ENCODE results near the gene FAM98A. TPM values are rescaled to one million over a fixed set of nuclear protein-coding genes. Genes with fewer than 3 reads are reported as not detected.

FAM98A gene
- polyA plus RNA-seq, 1 of the 3 experiments (the other 2 are of a cell fraction) = 231 TPM

DNA sequence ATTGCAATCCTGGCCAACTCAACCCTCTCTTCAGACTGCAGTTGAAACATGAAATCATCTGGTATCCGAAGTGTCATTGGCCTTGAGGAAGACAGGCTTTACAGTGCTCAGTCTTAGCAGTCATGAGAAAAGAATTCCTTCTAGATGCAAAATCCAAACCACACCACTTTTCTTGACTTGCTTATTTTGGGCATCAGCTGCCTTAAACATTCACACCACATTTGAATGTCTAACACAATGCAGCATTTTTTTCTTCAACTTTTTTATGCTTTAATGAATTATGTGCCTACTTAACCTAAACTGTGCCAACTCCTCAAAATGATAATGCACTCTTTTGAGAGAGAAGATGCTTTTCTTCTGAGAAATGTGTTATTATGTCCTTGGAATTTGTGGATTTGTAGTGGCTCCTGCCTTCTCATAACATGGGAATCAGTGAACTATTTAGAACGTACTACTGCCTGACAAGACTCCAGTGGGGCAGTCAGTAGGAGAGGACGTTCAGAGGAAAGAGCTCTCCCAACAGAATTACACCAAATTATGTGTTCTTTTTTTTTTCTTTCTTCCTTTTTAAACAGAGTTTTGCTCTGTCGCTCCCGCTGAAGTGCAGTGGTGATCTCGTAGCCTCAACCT lies 3.2 kb upstream of the FAM98A start:
- Histone ChIP-seq H3F3A (replicated peaks; ENCODE audit: insufficient read depth) (no peaks in the 10 kb centered on the region), H3K4me1 (ENCODE audit: control insufficient read depth in 1 of 2, insufficient read depth in 2 of 2, low read depth in 1 of 2, low read length in 1 of 2) (peaks cover 0 to 15% of the 10 kb centered on the region in 2 experiments; a peak in 2 of 4 replicates), H3K79me2 (ENCODE audit: insufficient read depth) (peaks cover 16% of the 10 kb centered on the region), H3K4me3 (ENCODE audit: low read depth in 2 of 2, low read length in 1 of 2) (no peak overlapping the region), H3K27me3 (ENCODE audit: insufficient read depth) (no peaks in the 10 kb centered on the region), H3K4me2 (no peak overlapping the region), H3K9me2 (no peaks in the 10 kb centered on the region), H3K9ac (no peak overlapping the region), H3K9me3 (no peaks in the 10 kb centered on the region), H2AFZ (ENCODE audit: low read depth) (no peak overlapping the region), H3K36me3 (replicated peaks in 1 of 2; ENCODE audit: control insufficient read depth in 1 of 2, insufficient read depth in 2 of 2, low read length in 1 of 2) (no peaks in the 10 kb centered on the region), H4K20me1 (ENCODE audit: insufficient read depth) (no peaks in the 10 kb centered on the region), H3K27ac (ENCODE audit: low read depth in 2 of 2, low read length in 1 of 2) (no peak overlapping the region)
- ChIA-PET POLR2A (no interaction called here), CTCF (interaction anchor here (1.3 to 1.6 kb wide), 2 partner anchors 13 to 19 kb away, joined by 3 to 8 read pairs; no protein-coding TSS in a partner anchor)
- TF ChIP-seq NFIC (IDR thresholded peaks at IDR 0.05; ENCODE audit: borderline replicate concordance) (no peak), POLR2AphosphoS5 (IDR thresholded peaks at IDR 0.05; ENCODE audit: low read depth, low read length) (no peak), EZH2phosphoT487 (IDR thresholded peaks at IDR 0.05; ENCODE audit: borderline replicate concordance, low read depth) (no peak), MXI1 (IDR thresholded peaks at IDR 0.05; ENCODE audit: low read depth, low read length) (no peak), GATA2 (CRISPR knock-in tag; IDR thresholded peaks at IDR 0.05) (no peak), FOXJ3 (CRISPR knock-in tag; IDR thresholded peaks at IDR 0.05) (no peak), TCF12 (IDR thresholded peaks at IDR 0.05) (no peak), CHD2 (IDR thresholded peaks at IDR 0.05; ENCODE audit: low read length, partially characterized antibody) (no peak), FOXM1 (IDR thresholded peaks at IDR 0.05; ENCODE audit: low read depth) (no peak), SMC3 (IDR thresholded peaks at IDR 0.05; ENCODE audit: low read depth, low read length) (no peak), SIN3A (IDR thresholded peaks at IDR 0.05; ENCODE audit: borderline replicate concordance, low read depth, low read length) (no peak)
- TF ChIP-seq, protein P1, sequence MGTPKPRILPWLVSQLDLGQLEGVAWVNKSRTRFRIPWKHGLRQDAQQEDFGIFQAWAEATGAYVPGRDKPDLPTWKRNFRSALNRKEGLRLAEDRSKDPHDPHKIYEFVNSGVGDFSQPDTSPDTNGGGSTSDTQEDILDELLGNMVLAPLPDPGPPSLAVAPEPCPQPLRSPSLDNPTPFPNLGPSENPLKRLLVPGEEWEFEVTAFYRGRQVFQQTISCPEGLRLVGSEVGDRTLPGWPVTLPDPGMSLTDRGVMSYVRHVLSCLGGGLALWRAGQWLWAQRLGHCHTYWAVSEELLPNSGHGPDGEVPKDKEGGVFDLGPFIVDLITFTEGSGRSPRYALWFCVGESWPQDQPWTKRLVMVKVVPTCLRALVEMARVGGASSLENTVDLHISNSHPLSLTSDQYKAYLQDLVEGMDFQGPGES (IDR thresholded peaks at IDR 0.05; ENCODE audit: low read depth, low read length) = no peak
- TF ChIP-seq, protein P2, sequence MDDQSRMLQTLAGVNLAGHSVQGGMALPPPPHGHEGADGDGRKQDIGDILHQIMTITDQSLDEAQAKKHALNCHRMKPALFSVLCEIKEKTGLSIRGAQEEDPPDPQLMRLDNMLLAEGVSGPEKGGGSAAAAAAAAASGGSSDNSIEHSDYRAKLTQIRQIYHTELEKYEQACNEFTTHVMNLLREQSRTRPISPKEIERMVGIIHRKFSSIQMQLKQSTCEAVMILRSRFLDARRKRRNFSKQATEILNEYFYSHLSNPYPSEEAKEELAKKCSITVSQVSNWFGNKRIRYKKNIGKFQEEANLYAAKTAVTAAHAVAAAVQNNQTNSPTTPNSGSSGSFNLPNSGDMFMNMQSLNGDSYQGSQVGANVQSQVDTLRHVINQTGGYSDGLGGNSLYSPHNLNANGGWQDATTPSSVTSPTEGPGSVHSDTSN (IDR thresholded peaks at IDR 0.05) = no peak
- TF ChIP-seq, protein P3, sequence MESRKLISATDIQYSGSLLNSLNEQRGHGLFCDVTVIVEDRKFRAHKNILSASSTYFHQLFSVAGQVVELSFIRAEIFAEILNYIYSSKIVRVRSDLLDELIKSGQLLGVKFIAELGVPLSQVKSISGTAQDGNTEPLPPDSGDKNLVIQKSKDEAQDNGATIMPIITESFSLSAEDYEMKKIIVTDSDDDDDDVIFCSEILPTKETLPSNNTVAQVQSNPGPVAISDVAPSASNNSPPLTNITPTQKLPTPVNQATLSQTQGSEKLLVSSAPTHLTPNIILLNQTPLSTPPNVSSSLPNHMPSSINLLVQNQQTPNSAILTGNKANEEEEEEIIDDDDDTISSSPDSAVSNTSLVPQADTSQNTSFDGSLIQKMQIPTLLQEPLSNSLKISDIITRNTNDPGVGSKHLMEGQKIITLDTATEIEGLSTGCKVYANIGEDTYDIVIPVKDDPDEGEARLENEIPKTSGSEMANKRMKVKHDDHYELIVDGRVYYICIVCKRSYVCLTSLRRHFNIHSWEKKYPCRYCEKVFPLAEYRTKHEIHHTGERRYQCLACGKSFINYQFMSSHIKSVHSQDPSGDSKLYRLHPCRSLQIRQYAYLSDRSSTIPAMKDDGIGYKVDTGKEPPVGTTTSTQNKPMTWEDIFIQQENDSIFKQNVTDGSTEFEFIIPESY (IDR thresholded peaks at IDR 0.05; ENCODE audit: borderline replicate concordance, low read depth) = no peak
- TF ChIP-seq, protein P4, sequence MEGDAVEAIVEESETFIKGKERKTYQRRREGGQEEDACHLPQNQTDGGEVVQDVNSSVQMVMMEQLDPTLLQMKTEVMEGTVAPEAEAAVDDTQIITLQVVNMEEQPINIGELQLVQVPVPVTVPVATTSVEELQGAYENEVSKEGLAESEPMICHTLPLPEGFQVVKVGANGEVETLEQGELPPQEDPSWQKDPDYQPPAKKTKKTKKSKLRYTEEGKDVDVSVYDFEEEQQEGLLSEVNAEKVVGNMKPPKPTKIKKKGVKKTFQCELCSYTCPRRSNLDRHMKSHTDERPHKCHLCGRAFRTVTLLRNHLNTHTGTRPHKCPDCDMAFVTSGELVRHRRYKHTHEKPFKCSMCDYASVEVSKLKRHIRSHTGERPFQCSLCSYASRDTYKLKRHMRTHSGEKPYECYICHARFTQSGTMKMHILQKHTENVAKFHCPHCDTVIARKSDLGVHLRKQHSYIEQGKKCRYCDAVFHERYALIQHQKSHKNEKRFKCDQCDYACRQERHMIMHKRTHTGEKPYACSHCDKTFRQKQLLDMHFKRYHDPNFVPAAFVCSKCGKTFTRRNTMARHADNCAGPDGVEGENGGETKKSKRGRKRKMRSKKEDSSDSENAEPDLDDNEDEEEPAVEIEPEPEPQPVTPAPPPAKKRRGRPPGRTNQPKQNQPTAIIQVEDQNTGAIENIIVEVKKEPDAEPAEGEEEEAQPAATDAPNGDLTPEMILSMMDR (IDR thresholded peaks at IDR 0.05) = no peak
- TF ChIP-seq, protein P5, sequence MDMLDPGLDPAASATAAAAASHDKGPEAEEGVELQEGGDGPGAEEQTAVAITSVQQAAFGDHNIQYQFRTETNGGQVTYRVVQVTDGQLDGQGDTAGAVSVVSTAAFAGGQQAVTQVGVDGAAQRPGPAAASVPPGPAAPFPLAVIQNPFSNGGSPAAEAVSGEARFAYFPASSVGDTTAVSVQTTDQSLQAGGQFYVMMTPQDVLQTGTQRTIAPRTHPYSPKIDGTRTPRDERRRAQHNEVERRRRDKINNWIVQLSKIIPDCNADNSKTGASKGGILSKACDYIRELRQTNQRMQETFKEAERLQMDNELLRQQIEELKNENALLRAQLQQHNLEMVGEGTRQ (IDR thresholded peaks at IDR 0.05; ENCODE audit: borderline replicate concordance, low read depth, low read length) = no peak
- TF ChIP-seq, protein P6, sequence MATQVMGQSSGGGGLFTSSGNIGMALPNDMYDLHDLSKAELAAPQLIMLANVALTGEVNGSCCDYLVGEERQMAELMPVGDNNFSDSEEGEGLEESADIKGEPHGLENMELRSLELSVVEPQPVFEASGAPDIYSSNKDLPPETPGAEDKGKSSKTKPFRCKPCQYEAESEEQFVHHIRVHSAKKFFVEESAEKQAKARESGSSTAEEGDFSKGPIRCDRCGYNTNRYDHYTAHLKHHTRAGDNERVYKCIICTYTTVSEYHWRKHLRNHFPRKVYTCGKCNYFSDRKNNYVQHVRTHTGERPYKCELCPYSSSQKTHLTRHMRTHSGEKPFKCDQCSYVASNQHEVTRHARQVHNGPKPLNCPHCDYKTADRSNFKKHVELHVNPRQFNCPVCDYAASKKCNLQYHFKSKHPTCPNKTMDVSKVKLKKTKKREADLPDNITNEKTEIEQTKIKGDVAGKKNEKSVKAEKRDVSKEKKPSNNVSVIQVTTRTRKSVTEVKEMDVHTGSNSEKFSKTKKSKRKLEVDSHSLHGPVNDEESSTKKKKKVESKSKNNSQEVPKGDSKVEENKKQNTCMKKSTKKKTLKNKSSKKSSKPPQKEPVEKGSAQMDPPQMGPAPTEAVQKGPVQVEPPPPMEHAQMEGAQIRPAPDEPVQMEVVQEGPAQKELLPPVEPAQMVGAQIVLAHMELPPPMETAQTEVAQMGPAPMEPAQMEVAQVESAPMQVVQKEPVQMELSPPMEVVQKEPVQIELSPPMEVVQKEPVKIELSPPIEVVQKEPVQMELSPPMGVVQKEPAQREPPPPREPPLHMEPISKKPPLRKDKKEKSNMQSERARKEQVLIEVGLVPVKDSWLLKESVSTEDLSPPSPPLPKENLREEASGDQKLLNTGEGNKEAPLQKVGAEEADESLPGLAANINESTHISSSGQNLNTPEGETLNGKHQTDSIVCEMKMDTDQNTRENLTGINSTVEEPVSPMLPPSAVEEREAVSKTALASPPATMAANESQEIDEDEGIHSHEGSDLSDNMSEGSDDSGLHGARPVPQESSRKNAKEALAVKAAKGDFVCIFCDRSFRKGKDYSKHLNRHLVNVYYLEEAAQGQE (IDR thresholded peaks at IDR 0.05; ENCODE audit: low read depth, low read length) = no peak
- TF ChIP-seq, protein P7, sequence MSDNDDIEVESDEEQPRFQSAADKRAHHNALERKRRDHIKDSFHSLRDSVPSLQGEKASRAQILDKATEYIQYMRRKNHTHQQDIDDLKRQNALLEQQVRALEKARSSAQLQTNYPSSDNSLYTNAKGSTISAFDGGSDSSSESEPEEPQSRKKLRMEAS (IDR thresholded peaks at IDR 0.05; ENCODE audit: low read depth) = no peak
- DNase-seq = no peak
- 75% methylated on average over 6 of the region's 6 CpGs for WGBS (ENCODE audit: low lambda C conversion rate)

Measured in SK-N-SH (cell line).